Panc1 (cell line): ENCODE data around the gene OR8H3. TPM values are rescaled to one million over a fixed set of nuclear protein-coding genes. Genes with fewer than 3 reads are reported as not detected.
"Not testable (repeated sequence)": the region's sequence is repeated elsewhere in the genome, so short reads cannot be mapped to it uniquely, and the experiment has no call there.

ENCODE experiments used
- ATAC-seq: fragments of 200-7000 bp; cut with Tn5 transposase; 2 replicates; pipeline ENCODE4 v1.9.1; 2020; ENCODE audit warnings: mild to moderate bottlenecking, moderate library complexity
- BruUV-seq: library from RNA; stranded (reverse); fragments of 400-500 nt; replicated peaks from 2 replicates; lab custom pipeline; 2021; lab: Mats Ljungman, UMichigan
- CTCF ChIA-PET: fragments of 300-600 bp; sonication (Branson Sonifier 250); formaldehyde crosslinking; loops from one replicate; lab custom pipeline; 2022; ENCODE audit warnings: antibody characterized with exemption; lab: Charles Lee
- POLR2A ChIA-PET: fragments of 300-600 bp; sonication (Branson Sonifier 250); formaldehyde crosslinking; loops from one replicate; lab custom pipeline; 2022; ENCODE audit warnings: antibody characterized with exemption; lab: Charles Lee
- DNase-seq: peaks from one replicate; pipeline ENCODE4 v3.0.0-alpha.2; 2010; ENCODE audit warnings: low read depth, low spot score
- H3K27ac ChIP-seq: 2 replicates; pipeline ENCODE4 v1.5.1; 2011; ENCODE audit warnings: mild to moderate bottlenecking, low read length, inconsistent platforms
- H3K27me3 ChIP-seq: fragments of 200-500 bp; sonication (Bioruptor generic); 2 replicates; pipeline ENCODE4 v1.6.0; 2014; ENCODE audit warnings: low read length, inconsistent platforms; ENCODE audit not compliant: control insufficient read depth, insufficient read depth
- H3K36me3 ChIP-seq: fragments of 200-500 bp; sonication (Bioruptor generic); 2 replicates; pipeline ENCODE4 v1.5.1; 2014; ENCODE audit warnings: inconsistent platforms, mild to moderate bottlenecking, low read length, moderate library complexity; ENCODE audit not compliant: control insufficient read depth, insufficient read depth
- H3K4me1 ChIP-seq: 2 replicates; pipeline ENCODE4 v1.5.1; 2011; ENCODE audit warnings: inconsistent platforms, mild to moderate bottlenecking, low read length, moderate library complexity; ENCODE audit not compliant: control insufficient read depth, insufficient read depth
- H3K4me3 ChIP-seq, 2 experiments: 2 replicates each; pipeline ENCODE4 v1.5.1; 2011 to 2012; ENCODE audit warnings: low read depth in 2 of 2, low read length in 2 of 2, mild to moderate bottlenecking in 2 of 2, inconsistent platforms in 1 of 2, moderate library complexity in 1 of 2
- H3K9me3 ChIP-seq: fragments of 200-500 bp; sonication (Bioruptor generic); 2 replicates; pipeline ENCODE4 v1.5.1; 2014; ENCODE audit warnings: low read depth, mild to moderate bottlenecking, inconsistent platforms, low read length, moderate library complexity; ENCODE audit not compliant: control insufficient read depth, insufficient read depth
- POLR2AphosphoS5 ChIP-seq: IDR thresholded peaks from 2 replicates; pipeline ENCODE4 v1.6.1; 2012; ENCODE audit warnings: mild to moderate bottlenecking, low read depth, low read length, moderate library complexity
- SIN3A ChIP-seq: IDR thresholded peaks from 2 replicates; pipeline ENCODE4 v1.6.1; 2012; ENCODE audit warnings: low read depth, mild to moderate bottlenecking, low read length, moderate library complexity, borderline replicate concordance; ENCODE audit not compliant: insufficient read depth
- TCF7L2 ChIP-seq: IDR thresholded peaks from 2 replicates; pipeline ENCODE4 v1.6.1; 2011; ENCODE audit warnings: mild to moderate bottlenecking, low read depth, low read length, inconsistent platforms
- in situ Hi-C: cut with HindIII; loops from 2 replicates; pipeline ENCODE4 v1.10.0; 2016; ENCODE audit warnings: low sequenced_read_pairs, low pct_unique_long_range_greater_than_20kb
- intact Hi-C: fragments of 100-400 bp; cut with micrococcal nuclease; formaldehyde crosslinking; loops from one replicate; pipeline ENCODE4 v1.10.0; 2022; ENCODE audit not compliant: unreplicated experiment
- total RNA-seq: library from RNA; stranded (reverse); gene quantifications from one replicate; pipeline ENCODE4 v1.2.1, GENCODE V29; 2021; ENCODE audit not compliant: unreplicated experiment
- TF ChIP-seq, protein P1 (sequence below), 2 experiments: IDR thresholded peaks; 2 replicates each; pipeline ENCODE4 v1.6.1; 2011 to 2012; ENCODE audit warnings: low read depth in 2 of 2, control low read depth in 1 of 2, low read length in 1 of 2, mild to moderate bottlenecking in 1 of 2, moderate library complexity in 1 of 2; ENCODE audit not compliant: insufficient read depth in 1 of 2
- TF ChIP-seq, protein P2 (sequence below): fragments of 450-650 bp; IDR thresholded peaks from 2 replicates; pipeline ENCODE4 v1.5.1; 2017; ENCODE audit warnings: mild to moderate bottlenecking

Gene OR8H3
- total RNA-seq, 1 experiment from 2014 or later: not detected

DNA sequence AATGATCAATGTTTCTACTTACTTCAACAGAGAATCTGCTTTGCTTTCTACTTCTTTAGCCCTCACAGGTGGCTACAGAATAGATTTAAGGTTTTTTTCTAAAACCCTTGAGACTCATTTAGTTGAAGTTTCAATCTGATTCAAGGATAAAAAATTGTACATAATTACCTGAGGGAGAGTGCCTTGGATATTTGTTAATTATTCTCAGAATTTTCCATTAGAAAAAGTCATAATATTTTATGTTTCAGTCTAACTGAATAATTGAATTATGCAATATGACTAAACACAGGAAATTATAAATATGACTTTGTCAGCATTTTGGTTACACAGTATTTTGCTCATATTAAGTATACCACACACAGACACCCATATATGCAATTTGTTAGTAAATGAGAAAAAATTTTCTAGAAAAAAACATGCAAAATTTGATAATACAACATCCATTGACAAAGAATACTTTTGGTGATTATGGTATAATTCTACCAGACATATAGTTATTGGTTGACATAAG lies 18.0 kb downstream of the OR8H3 start, which contains the start of gene OR8J3:
Gene OR8J3, minus strand, starts transcription at position 51 of the 511 bp plus-strand sequence. CDS start 2,483 bp downstream, outside the sequence.
- TF ChIP-seq TCF7L2 (no peak), POLR2AphosphoS5 (no peak), SIN3A (no peak)
- TF ChIP-seq, protein P1, sequence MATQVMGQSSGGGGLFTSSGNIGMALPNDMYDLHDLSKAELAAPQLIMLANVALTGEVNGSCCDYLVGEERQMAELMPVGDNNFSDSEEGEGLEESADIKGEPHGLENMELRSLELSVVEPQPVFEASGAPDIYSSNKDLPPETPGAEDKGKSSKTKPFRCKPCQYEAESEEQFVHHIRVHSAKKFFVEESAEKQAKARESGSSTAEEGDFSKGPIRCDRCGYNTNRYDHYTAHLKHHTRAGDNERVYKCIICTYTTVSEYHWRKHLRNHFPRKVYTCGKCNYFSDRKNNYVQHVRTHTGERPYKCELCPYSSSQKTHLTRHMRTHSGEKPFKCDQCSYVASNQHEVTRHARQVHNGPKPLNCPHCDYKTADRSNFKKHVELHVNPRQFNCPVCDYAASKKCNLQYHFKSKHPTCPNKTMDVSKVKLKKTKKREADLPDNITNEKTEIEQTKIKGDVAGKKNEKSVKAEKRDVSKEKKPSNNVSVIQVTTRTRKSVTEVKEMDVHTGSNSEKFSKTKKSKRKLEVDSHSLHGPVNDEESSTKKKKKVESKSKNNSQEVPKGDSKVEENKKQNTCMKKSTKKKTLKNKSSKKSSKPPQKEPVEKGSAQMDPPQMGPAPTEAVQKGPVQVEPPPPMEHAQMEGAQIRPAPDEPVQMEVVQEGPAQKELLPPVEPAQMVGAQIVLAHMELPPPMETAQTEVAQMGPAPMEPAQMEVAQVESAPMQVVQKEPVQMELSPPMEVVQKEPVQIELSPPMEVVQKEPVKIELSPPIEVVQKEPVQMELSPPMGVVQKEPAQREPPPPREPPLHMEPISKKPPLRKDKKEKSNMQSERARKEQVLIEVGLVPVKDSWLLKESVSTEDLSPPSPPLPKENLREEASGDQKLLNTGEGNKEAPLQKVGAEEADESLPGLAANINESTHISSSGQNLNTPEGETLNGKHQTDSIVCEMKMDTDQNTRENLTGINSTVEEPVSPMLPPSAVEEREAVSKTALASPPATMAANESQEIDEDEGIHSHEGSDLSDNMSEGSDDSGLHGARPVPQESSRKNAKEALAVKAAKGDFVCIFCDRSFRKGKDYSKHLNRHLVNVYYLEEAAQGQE (IDR thresholded peaks at IDR 0.05; ENCODE audit: insufficient read depth in 1 of 2, low read depth in 2 of 2, low read length in 1 of 2): no peak
- TF ChIP-seq, protein P2, sequence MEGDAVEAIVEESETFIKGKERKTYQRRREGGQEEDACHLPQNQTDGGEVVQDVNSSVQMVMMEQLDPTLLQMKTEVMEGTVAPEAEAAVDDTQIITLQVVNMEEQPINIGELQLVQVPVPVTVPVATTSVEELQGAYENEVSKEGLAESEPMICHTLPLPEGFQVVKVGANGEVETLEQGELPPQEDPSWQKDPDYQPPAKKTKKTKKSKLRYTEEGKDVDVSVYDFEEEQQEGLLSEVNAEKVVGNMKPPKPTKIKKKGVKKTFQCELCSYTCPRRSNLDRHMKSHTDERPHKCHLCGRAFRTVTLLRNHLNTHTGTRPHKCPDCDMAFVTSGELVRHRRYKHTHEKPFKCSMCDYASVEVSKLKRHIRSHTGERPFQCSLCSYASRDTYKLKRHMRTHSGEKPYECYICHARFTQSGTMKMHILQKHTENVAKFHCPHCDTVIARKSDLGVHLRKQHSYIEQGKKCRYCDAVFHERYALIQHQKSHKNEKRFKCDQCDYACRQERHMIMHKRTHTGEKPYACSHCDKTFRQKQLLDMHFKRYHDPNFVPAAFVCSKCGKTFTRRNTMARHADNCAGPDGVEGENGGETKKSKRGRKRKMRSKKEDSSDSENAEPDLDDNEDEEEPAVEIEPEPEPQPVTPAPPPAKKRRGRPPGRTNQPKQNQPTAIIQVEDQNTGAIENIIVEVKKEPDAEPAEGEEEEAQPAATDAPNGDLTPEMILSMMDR: no peak
- in situ Hi-C loops (no loop called here), intact Hi-C loops (no loop called here)
- DNase-seq (no peak), ATAC-seq (no peak)
- no TSS peak for BruUV-seq
- no peaks in the 10 kb centered on the region for H3K4me1 ChIP-seq
- no peak within 1 kb of the TSS for H3K4me3 ChIP-seq
- H3K9me3 ChIP-seq: no peaks in the 10 kb centered on the region
- no peaks in the 10 kb centered on the region for H3K36me3 ChIP-seq
- no peaks in the 10 kb centered on the region for H3K27me3 ChIP-seq
- CTCF ChIA-PET: no interaction called here
- POLR2A ChIA-PET: no interaction called here
- H3K27ac ChIP-seq: no peak within 1 kb of the TSS

DNA sequence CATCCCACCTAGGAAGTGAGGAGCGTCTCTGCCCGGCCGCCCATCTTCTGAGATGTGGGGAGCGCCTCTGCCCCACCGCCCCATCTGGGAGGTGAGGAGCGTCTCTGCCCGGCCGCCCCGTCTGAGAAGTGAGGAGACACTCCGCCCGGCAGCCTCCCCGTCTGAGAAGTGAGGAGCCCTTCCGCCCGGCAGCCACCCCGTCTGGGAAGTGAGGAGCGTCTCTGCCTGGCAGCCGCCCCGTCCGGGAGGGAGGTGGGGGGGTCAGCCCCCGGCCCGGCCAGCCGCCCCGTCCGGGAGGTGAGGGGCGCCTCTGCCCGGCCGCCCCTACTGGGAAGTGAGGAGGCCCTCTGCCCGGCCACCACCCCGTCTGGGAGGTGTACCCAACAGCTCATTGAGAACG lies 21.5 kb downstream of the OR8H3 start:
- H3K4me1 ChIP-seq, CTCF ChIA-PET, H3K27me3 ChIP-seq, ATAC-seq, POLR2A ChIA-PET, BruUV-seq, DNase-seq, H3K4me3 ChIP-seq, H3K27ac ChIP-seq, in situ Hi-C loops, intact Hi-C loops, H3K9me3 ChIP-seq, H3K36me3 ChIP-seq: not testable (repeated sequence)

DNA sequence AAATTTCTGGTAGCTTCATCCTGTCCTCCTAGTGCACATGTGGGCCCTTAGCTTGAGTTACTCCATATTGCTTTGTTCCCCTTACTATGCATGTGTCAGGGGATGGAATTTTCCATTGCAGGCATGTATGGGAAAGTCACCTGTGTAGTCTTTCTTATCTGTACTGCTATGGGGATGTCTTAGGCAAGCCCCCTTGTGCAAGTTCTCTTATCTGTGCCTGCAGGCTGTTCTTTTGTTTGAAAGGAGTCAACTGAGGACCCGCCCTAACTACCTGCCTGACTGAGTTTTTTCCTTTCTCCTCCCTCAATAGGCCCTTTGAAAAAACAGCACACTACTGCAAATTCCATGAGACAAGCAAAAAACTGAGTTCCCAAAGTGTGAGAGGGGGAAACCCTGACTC lies 29.2 kb downstream of the OR8H3 start:
- no peak for ATAC-seq
- in situ Hi-C loops: no loop called here
- TF ChIP-seq, protein P1 (IDR thresholded peaks at IDR 0.05; ENCODE audit: insufficient read depth in 1 of 2, low read depth in 2 of 2, low read length in 1 of 2): no peak
- no peak for TF ChIP-seq TCF7L2
- no peak for TF ChIP-seq SIN3A
- TF ChIP-seq, protein P2: no peak
- TF ChIP-seq POLR2AphosphoS5: no peak
- Histone ChIP-seq H3K27me3 (no peaks in the 10 kb centered on the region), H3K9me3 (no peaks in the 10 kb centered on the region; the same call in 1 of the 2 replicates), H3K27ac (no peak overlapping the region), H3K4me1 (no peaks in the 10 kb centered on the region), H3K4me3 (no peak overlapping the region), H3K36me3 (no peaks in the 10 kb centered on the region)
- CTCF ChIA-PET: no interaction called here
- no peak for DNase-seq
- POLR2A ChIA-PET: no interaction called here
- no TSS peak for BruUV-seq
- intact Hi-C loops: no loop called here
